NK-92 treated with Interleukin-12 subunit alpha and Interleukin-12 subunit beta, amount 100 ng/mL, for 24 hours (cell line): ENCODE data around the gene PKD2L1.

Experiments
- DNase-seq: peaks from one replicate; lab custom pipeline; 2025; lab: John Stamatoyannopoulos, UW

PKD2L1 gene

DNA sequence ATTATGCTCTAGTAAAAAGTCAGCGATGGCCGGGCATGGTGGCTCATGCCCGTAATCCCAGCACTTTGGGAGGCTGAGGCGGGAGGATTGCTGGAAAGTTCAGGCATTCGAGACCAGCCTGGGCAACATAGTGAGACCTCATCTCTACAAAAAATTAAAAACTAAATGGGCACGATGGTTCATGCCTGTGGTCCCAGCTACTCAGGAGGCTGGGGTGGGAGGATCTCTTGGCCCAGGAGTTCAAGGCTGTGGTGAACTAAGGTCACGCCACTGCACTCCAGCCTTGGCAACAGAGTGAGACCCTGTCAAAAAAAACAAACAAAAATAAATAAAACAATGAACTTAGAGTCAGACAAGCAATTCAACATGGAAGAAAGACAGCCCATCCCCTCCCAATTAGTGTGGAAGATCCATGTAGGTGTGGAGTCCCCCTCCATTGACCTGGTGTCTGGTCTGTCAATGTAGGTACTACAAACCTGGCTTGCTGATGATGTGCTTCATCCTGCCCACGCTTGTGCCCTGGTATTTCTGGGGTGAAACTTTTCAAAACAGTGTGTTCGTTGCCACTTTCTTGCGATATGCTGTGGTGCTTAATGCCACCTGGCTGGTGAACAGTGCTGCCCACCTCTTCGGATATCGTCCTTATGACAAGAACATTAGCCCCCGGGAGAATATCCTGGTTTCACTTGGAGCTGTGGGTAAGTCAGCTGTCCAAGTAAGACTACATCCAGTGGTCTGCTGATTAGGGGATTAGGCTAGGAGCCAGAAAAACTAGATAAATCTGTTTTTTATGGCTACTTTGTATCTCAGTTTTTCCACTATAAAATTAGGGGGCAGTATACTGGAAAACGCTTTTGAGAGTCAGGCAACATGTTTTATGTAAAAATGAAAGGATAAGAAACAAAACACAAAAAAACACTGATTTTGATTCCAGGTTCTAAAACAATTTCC, 26.3 kb upstream of the PKD2L1 start:
- DNase-seq = no peak

GRCh38 chr10:100355086-100355485, 25.1 kb upstream of the PKD2L1 start:
- DNase-seq = no peak

GRCh38 chr10:100353770-100354485, 23.9 kb upstream of the PKD2L1 start:
- no peak for DNase-seq

DNA sequence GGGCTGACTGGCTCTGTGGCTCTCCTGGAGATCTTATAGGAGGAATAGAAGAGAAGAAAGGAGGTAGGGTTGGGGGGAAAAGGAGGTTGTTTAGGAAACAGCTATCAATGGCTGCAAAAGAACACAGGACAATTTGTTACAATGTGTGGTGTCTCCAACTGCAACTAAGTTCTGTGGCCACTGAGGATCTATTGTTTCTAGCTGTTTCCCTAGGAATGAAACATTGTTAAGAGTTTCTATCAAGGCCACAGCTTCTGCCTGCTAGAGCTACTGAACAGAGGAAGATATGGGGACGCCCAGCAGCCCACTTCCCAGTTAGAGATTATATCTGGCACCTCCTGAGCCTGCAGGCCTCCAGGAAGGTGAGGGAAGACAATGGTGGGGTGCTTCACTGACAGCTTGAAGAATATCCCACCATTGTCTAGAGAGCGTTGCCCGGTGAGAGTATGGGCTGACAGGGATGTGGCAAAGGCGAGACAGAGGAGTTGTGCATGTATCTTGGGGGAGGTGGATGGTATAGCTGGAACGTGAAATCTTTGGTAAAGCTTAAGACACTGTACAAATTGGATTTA, 21.0 kb upstream of the PKD2L1 start:
- DNase-seq = no peak

GRCh38 chr10:100349672-100350071, 19.6 kb upstream of the PKD2L1 start:
- DNase-seq = no peak

GRCh38 chr10:100349087-100349486, 19.1 kb upstream of the PKD2L1 start:
- no peak for DNase-seq

DNA sequence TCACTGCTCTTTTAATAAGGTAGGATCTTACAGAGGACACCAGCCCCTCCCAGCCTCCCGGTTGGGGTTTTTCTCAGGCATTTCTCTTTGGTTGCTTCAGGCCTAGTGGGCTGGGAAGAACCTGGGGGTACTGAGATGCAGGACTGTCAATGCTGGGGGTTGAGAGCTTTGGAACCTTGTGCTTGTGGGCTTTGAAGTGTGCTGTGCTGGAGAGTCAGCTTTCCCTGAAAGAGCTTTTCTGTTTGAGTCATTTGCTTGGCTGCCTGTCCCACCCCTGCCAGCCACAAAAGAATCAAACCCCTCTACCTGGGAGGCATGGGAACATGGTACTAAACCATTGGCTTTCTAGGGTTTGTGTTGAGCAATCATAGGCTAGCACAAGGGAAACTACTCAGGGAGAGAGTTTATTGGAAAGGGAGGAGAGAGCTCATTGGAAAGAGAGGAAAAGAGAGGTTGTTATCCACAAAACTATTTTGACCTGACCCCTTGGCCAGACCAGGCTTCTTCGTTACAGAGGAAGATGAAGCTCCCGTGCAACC, 18.4 kb upstream of the PKD2L1 start:
- DNase-seq = no peak

- DNase-seq = no peak
These were observed 17.7 kb upstream of the PKD2L1 start for GRCh38 chr10:100347568-100348195.

GRCh38 chr10:100346765-100347567, 16.9 kb upstream of the PKD2L1 start, which contains the start of gene SCD:
TSS of gene SCD (plus strand) at chr10:100347233. CDS start at chr10:100347505, 272 bp downstream.
- peak; percentile 85 for DNase-seq

- DNase-seq = peak; percentile 75
These were observed 16.3 kb upstream of the PKD2L1 start for GRCh38 chr10:100346351-100346764.

- DNase-seq = no peak
These were observed 15.7 kb upstream of the PKD2L1 start for GRCh38 chr10:100345570-100346330.

DNA sequence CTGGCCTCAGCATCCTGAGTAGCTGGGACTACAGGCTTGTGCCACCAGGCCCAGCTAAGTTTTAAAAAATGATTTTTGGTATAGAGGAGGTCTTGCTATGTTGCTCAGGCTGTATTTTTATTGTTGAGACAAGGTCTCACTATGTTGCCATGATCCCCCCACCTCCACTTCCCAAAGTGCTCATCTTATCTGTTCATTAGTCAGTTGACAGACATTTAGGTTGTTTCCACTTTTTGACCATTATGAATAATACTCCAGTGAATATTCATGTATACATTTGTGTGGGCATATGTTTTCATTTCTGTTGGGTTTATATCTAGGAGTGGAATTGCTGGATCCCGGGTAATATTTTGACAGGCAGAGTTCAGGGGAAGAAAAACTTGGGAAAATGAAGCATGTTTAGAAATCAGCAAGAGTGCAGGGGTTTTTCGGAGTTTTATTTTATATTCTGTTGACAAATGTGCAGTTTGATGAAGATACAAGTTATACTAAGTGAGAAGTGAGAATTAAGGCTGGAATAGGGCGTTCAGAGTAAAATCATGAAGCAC, 14.3 kb upstream of the PKD2L1 start:
- DNase-seq = no peak

DNA sequence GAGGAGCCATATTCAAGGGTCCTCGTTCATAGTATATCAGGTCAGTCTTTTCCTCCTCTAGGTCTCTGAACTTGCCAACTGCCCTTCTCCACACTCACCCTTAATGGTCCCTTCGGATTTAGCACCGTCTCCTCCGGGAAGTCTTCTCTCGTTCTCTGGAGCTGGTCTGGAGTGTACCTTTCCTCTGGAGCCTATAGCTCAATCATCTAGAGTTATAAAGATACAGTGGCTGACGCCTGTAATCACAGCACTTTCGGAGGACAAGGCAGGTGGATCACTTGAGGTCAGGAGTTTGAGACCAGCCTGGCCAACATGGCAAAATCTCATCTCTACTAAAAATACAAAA, 12.6 kb upstream of the PKD2L1 start:
- DNase-seq = no peak

DNA sequence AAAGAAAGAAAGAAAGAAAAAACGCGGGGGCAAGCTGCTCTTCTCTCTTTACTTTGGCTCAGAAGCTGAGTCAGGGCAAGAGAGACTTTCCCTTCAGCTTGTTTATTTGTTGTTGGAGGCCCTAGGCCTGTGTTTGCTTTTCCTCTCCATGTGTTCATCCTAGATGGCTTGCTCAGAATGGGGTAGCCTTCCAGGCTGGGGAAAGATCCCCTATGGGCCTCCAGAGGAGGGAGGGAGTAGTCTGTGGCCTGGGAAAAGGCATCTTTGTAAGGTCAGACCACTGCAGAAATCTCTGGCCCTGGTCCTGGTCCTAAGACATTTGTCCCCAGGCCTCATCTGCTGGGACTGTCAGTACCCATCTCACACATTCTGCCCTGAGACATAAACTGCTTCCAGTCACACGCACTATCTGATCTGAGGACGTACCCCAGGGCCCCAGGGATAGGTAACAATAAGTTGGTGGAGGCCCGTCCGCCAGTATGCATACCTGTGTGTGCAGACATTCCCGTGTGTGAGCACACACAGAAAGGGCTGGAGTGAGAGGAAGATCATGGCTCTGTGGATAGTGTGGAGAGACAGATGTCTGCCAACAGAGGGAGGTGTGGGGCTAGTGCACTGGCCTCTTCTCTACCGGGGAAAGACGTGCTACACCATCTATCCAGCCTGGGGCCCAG, 12.1 kb upstream of the PKD2L1 start:
- DNase-seq = no peak

- DNase-seq = no peak
These were observed 11.2 kb upstream of the PKD2L1 start for GRCh38 chr10:100340948-100341847.

- no peak for DNase-seq
These were observed 9.2 kb upstream of the PKD2L1 start for GRCh38 chr10:100339236-100339635.

DNA sequence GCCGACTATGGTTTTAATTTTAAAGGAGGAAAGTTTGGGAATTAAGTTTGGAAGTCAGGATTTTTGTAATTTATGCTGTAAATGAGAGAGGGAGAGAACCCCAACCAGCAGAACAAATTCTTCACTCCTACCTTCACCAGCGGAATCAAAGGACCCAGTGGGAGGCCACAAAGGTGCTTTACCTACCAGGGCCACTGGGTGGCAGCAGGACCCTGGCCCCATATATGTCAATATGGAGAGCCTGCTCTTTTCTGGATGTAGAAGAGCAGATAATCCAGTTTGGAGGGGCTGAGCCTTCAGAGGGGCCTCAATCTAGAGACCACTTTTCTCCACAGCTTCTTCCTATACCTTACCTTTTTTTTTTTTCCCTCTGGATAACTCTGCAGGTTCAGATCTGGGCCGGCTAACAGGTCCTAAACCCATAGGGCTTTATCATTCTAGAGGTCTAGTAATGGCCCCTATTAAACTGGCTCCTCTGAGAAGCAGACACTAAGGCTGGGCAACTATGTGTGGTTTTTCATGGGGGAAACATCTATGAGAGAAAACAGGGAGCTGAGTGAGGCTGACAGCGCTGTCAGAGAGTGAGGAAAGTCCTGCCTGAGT, 8.5 kb upstream of the PKD2L1 start:
- DNase-seq = peak; percentile 31

DNA sequence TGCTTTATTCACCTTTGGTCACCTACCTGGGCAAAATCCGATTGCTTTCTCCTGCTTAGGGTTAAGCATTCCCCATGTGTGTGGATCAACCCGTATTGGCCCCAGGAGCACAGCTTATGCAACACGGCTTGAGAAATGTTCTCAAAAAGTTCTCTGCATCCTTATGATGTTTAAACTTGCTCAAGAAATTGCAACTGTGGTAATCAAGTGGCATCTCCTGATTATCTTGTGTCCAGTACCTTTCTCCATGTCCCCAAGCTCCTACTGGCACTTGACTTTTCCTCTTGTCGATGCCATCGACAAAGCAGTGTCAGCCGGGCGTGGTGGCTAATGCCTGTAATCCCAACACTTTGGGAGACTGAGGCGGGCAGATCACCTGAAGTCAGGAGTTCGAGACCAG, 4.7 kb upstream of the PKD2L1 start:
- DNase-seq = no peak
